GM19468 (cell line): Measurements from ENCODE around the gene CUBN.

Experiments
- ATAC-seq: cut with Tn5 transposase; IDR thresholded peaks from one replicate; pipeline ENCODE4 v1.9.1; 2021; ENCODE audit warnings: mild to moderate bottlenecking, moderate library complexity, moderate number of reproducible peaks; ENCODE audit not compliant: unreplicated experiment; ENCODE audit errors: extremely low read depth

CUBN gene

GRCh38 chr10:17001297-17001744 lies 128.3 kb downstream of the CUBN start:
- no peak for ATAC-seq

GRCh38 chr10:16999665-17000451 lies 129.8 kb downstream of the CUBN start:
- ATAC-seq, result no peak

GRCh38 chr10:16996530-16996964 lies 133.1 kb downstream of the CUBN start:
- no peak for ATAC-seq

GRCh38 chr10:16995867-16996529 lies 133.6 kb downstream of the CUBN start:
- ATAC-seq, result no peak

- no peak for ATAC-seq
Measured at GRCh38 chr10:16993186-16993585, 136.4 kb downstream of the CUBN start.

GRCh38 chr10:16992611-16993119 lies 136.9 kb downstream of the CUBN start:
- no peak for ATAC-seq

- ATAC-seq, result no peak
Measured at GRCh38 chr10:16991011-16991410, 138.6 kb downstream of the CUBN start.

GRCh38 chr10:16989826-16990293 lies 139.8 kb downstream of the CUBN start:
- ATAC-seq, result no peak

- no peak for ATAC-seq
Measured at GRCh38 chr10:16988900-16989299, 140.7 kb downstream of the CUBN start.

- no peak for ATAC-seq
Measured at GRCh38 chr10:16987976-16988610, 141.5 kb downstream of the CUBN start.

- ATAC-seq, result no peak
Measured at GRCh38 chr10:16987206-16987621, 142.4 kb downstream of the CUBN start.

GRCh38 chr10:16986406-16987205 lies 143.0 kb downstream of the CUBN start:
- ATAC-seq, result no peak

GRCh38 chr10:16986082-16986405 lies 143.6 kb downstream of the CUBN start:
- ATAC-seq, result no peak

- ATAC-seq, result no peak
Measured at GRCh38 chr10:16984242-16984641, 145.4 kb downstream of the CUBN start.

- ATAC-seq, result no peak
Measured at GRCh38 chr10:16976803-16977202, 152.8 kb downstream of the CUBN start.

- ATAC-seq, result no peak
Measured at GRCh38 chr10:16975188-16975587, 154.4 kb downstream of the CUBN start.

GRCh38 chr10:16968416-16969041 lies 161.1 kb downstream of the CUBN start:
- ATAC-seq, result no peak

GRCh38 chr10:16967866-16968415 lies 161.7 kb downstream of the CUBN start:
- ATAC-seq, result no peak
